Raji (cell line): ENCODE results near the gene POLR3H.

Source experiments
- POLR2A ChIP-seq: IDR thresholded peaks from 2 replicates; pipeline ENCODE4 v1.6.1; 2011; ENCODE audit warnings: low read depth, low read length, control low read depth; ENCODE audit not compliant: insufficient read depth

The POLR3H gene

GRCh38 chr22:41513391-41513790 is 30.9 kb downstream of the POLR3H start:
- TF ChIP-seq POLR2A: no peak

GRCh38 chr22:41512421-41513194 is 31.7 kb downstream of the POLR3H start:
- no peak for TF ChIP-seq POLR2A

DNA sequence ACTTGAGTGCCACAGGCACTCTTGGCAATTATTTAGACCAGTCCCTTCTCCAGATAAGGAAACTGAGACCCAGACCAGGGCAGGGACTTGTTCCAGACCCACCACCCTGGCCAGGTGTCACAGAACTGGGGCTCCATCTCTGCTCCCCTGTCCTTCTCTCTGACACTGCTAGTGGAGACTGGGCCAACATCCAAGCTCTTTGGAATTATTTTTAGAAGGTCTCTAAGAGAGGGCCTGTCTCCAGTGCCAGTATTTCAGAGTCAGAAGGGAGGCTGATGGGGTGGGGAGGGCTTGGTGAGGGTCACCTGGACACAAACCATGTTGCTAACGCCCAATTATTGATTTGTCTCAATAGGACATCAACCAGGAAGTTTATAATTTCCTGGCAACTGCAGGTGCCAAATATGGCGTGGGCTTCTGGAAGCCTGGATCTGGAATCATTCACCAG is 32.7 kb downstream of the POLR3H start:
- TF ChIP-seq POLR2A: no peak

GRCh38 chr22:41508770-41509170 is 35.5 kb downstream of the POLR3H start:
- TF ChIP-seq POLR2A: no peak

DNA sequence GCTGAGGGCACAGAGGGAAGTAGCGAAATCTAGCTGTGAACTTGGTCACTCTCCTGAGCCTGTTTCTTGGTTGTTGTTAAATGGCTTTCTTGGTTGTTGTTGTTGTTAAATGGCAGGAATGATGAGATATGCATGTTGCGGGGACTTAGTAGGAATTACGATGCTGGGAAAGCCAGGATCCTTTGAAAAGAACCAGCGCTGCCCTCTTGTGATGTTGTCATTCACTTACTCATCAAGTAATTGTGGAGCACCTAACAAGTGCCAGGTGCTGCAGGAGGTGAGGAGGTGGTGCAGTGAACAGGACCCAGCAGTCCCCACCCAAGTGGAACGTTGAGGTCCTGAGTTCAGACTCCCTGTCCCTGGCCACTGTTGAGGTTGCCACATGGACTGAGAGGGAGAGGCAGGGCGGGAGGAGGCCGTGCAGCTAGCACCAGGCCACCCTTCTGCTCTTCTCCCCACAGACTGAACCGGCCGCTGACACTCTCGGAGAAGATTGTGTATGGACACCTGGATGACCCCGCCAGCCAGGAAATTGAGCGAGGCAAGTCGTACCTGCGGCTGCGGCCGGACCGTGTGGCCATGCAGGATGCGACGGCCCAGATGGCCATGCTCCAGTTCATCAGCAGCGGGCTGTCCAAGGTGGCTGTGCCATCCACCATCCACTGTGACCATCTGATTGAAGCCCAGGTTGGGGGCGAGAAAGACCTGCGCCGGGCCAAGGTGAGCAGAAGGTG is 36.8 kb downstream of the POLR3H start:
- TF ChIP-seq POLR2A: no peak

DNA sequence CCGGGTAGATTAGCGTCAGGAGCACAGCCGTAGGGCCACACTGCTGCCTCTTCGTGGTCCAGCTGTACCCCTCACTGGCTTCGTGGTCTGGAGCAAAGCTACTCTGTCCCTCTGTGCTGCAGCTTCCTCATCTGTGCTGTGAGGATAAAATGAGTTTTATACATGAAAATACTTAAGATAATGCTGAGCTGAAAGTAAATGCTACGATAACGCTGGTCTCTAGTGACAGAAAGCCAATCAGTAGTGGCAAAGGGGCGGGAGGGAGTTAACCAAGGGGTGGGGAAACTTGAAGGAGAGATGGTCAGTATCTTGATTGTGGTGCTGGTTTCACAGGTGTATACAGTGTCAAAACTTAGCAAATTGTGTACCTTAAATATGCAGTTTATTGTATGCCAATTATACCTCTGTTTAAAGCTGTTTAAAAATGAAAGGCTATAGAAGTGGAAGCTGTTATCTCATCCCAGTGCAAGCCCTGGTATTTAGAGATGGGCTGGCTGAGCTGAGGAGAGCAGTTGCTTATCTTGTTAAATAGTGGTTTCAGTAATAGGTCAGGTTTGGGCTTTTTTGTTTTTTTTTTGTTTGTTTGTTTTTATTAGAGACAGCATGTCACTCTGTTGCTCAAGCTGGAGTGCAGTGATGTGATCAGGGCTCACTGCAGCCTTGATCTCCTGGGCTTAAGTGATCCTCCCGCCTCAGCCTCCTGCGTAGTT is 38.6 kb downstream of the POLR3H start:
- TF ChIP-seq POLR2A: no peak

- TF ChIP-seq POLR2A: no peak
These were observed 39.5 kb downstream of the POLR3H start for GRCh38 chr22:41504816-41505215.

DNA sequence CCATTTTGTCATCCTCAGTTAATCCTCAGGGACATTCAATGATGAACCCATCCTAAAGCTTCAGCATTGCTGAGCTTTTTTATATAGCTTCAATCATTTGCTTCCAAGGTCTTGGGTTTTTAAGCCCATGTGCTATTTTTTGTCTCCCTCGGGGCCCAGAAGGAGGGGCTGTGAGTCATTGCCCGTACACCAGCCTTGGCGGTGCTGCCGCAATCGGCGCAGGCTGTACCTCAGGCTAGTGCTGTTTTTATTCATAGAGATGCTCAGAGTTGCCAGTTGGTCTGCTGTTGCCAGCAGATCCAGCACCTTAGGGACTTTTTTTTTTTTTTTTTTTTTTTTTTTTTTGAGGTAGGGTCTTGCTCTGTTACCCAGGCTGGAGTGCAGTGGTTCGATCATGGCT is 39.9 kb downstream of the POLR3H start:
- no peak for TF ChIP-seq POLR2A

DNA sequence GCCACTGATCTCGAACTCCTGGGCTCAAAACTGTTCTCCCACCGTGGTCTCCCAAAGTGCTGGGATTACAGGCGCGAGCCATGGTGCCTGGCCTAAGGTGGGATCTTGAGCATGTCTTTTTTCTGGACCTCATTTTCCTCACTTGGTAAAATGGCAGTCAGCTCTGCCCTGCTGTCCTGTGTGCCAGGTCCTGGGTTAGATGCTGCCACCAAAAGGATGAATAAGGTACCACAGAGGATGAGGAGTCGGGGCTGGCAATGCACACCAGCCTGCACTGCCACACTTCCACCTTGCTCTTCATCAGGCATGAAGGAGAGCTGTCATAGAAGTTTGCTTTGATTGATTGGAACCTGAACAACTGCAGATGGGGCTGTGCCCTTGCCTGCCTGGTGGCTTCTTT is 43.1 kb downstream of the POLR3H start:
- TF ChIP-seq POLR2A: peak; percentile 25; the same call in 1 of the 2 replicates

GRCh38 chr22:41500303-41500702 is 44.0 kb downstream of the POLR3H start:
- no peak for TF ChIP-seq POLR2A

- TF ChIP-seq POLR2A: no peak
These were observed 44.5 kb downstream of the POLR3H start for GRCh38 chr22:41499624-41500280.

GRCh38 chr22:41498303-41498835 is 45.9 kb downstream of the POLR3H start:
- no peak for TF ChIP-seq POLR2A

- TF ChIP-seq POLR2A: no peak
These were observed 52.7 kb downstream of the POLR3H start for GRCh38 chr22:41491374-41492100.
